ENCODE data around the gene DCTN4. TPM values are rescaled to one million over a fixed set of nuclear protein-coding genes. Genes with fewer than 3 reads are reported as not detected.

Gene DCTN4
- total and polyA plus RNA-seq, 9 of the 15 experiments (the other 6 are each of a cell fraction or from before 2014, with no cell fraction given) = 20.4 to 64.9 (median 49.9) TPM

GRCh38 chr5:150801117-150801927 is 42.5 kb upstream of the DCTN4 start (continued):
- TF ChIP-seq BRF2 (IDR thresholded peaks at IDR 0.05; ENCODE audit: borderline replicate concordance, insufficient read depth, insufficient read length) = no peak
- no peak for TF ChIP-seq MCM7 (IDR thresholded peaks at IDR 0.05)
- TF ChIP-seq ZNF75A (CRISPR knock-in tag; IDR thresholded peaks at IDR 0.05) = no peak
- TF ChIP-seq POLR2B (IDR thresholded peaks at IDR 0.05; ENCODE audit: low read depth, partially characterized antibody) = no peak
- TF ChIP-seq POLR2AphosphoS2 (IDR thresholded peaks at IDR 0.05; ENCODE audit: low read length) = no peak
- no peak for TF ChIP-seq SREBF2 (CRISPR knock-in tag; IDR thresholded peaks at IDR 0.05)
- no peak for TF ChIP-seq HDAC6 (IDR thresholded peaks at IDR 0.05; ENCODE audit: low read depth, low read length)
- TF ChIP-seq ZBTB5 (IDR thresholded peaks at IDR 0.05) = no peak
- TF ChIP-seq ZFP36 (IDR thresholded peaks at IDR 0.05; ENCODE audit: low read depth, low read length, partially characterized antibody) = no peak
- no peak for TF ChIP-seq MITF (IDR thresholded peaks at IDR 0.05)
- no peak for TF ChIP-seq CREB5 (CRISPR knock-in tag; IDR thresholded peaks at IDR 0.05)
- no peak for TF ChIP-seq ZNF316 (IDR thresholded peaks at IDR 0.05)
- TF ChIP-seq ZNF280A (IDR thresholded peaks at IDR 0.05; ENCODE audit: low read depth, partially characterized antibody) = no peak
- no peak for TF ChIP-seq FOXA3 (CRISPR knock-in tag; conservative IDR thresholded peaks at IDR 0.05 in 1 of 2, IDR thresholded peaks at IDR 0.05 in 1 of 2)
- no peak for TF ChIP-seq ZNF699 (CRISPR knock-in tag; IDR thresholded peaks at IDR 0.05; ENCODE audit: insufficient replicate concordance)
- TF ChIP-seq RBM25 (IDR thresholded peaks at IDR 0.05; ENCODE audit: low read depth, low read length, severe bottlenecking) = no peak
- TF ChIP-seq ERF (CRISPR knock-in tag; IDR thresholded peaks at IDR 0.05) = no peak
- no peak for TF ChIP-seq POLR2A (conservative IDR thresholded peaks at IDR 0.05)
- no peak for TF ChIP-seq ZZZ3 (IDR thresholded peaks at IDR 0.05)
- TF ChIP-seq BACH1 (tag; IDR thresholded peaks at IDR 0.05) = no peak
- no peak for TF ChIP-seq SETDB1 (IDR thresholded peaks at IDR 0.05; ENCODE audit: low read length)
